H9 (cell line): ENCODE data around the gene TIPARP. TPM values are rescaled to one million over a fixed set of nuclear protein-coding genes. Genes with fewer than 3 reads are reported as not detected.
"Not testable (repeated sequence)": the region's sequence is repeated elsewhere in the genome, so short reads cannot be mapped to it uniquely, and the experiment has no call there.

Source experiments
- DNase-seq: peaks from one replicate; pipeline ENCODE4 v3.0.0-alpha.2; 2017
- H2AFZ ChIP-seq: one replicate; pipeline ENCODE4 v1.6.1; 2013; ENCODE audit warnings: mild to moderate bottlenecking, low read length, control low read depth, moderate library complexity
- H2AK5ac ChIP-seq: 2 replicates; pipeline ENCODE4 v1.6.1; 2013; ENCODE audit warnings: low read length, control low read depth, mixed read lengths; ENCODE audit not compliant: insufficient read length
- H2BK120ac ChIP-seq: one replicate; pipeline ENCODE4 v1.6.1; 2013; ENCODE audit warnings: low read depth, mild to moderate bottlenecking, low read length, control low read depth, inconsistent platforms; ENCODE audit not compliant: poor library complexity, severe bottlenecking
- H2BK12ac ChIP-seq: 2 replicates; pipeline ENCODE4 v1.6.1; 2013; ENCODE audit warnings: low read length, control low read depth, mixed read lengths, low read depth; ENCODE audit not compliant: insufficient read length
- H2BK15ac ChIP-seq: 2 replicates; pipeline ENCODE4 v1.6.1; 2013; ENCODE audit warnings: low read depth, low read length, control low read depth
- H2BK20ac ChIP-seq: one replicate; pipeline ENCODE4 v1.6.1; 2013; ENCODE audit warnings: low read depth, mild to moderate bottlenecking, low read length, control low read depth, inconsistent platforms; ENCODE audit not compliant: poor library complexity, severe bottlenecking
- H2BK5ac ChIP-seq: 2 replicates; pipeline ENCODE4 v1.6.1; 2013; ENCODE audit warnings: low read length, control low read depth, mixed read lengths; ENCODE audit not compliant: insufficient read length
- H3K14ac ChIP-seq: 2 replicates; pipeline ENCODE4 v1.6.1; 2013; ENCODE audit warnings: low read length, control low read depth; ENCODE audit not compliant: insufficient read depth
- H3K18ac ChIP-seq: 2 replicates; pipeline ENCODE4 v1.6.1; 2013; ENCODE audit warnings: low read depth, mild to moderate bottlenecking, mixed read lengths, low read length, control low read depth; ENCODE audit not compliant: insufficient read length
- H3K23ac ChIP-seq: 2 replicates; pipeline ENCODE4 v1.6.1; 2013; ENCODE audit warnings: low read length, control low read depth, mixed read lengths, low read depth; ENCODE audit not compliant: insufficient read length
- H3K23me2 ChIP-seq: 2 replicates; pipeline ENCODE4 v1.6.1; 2013; ENCODE audit warnings: low read depth, mild to moderate bottlenecking, mixed read lengths, low read length, control low read depth; ENCODE audit not compliant: insufficient read length, poor library complexity, severe bottlenecking
- H3K27ac ChIP-seq: 2 replicates; pipeline ENCODE4 v1.5.1; 2013; ENCODE audit warnings: low read length, control low read depth, mixed read lengths, low read depth; ENCODE audit not compliant: insufficient read length
- H3K27me3 ChIP-seq: 2 replicates; pipeline ENCODE4 v1.6.1; 2013; ENCODE audit warnings: low read length, control low read depth, inconsistent platforms; ENCODE audit not compliant: insufficient read depth
- H3K4ac ChIP-seq: 2 replicates; pipeline ENCODE4 v1.6.1; 2013; ENCODE audit warnings: low read depth, mild to moderate bottlenecking, control low read depth, inconsistent platforms, low read length, moderate library complexity
- H3K4me1 ChIP-seq: 2 replicates; pipeline ENCODE4 v1.6.1; 2013; ENCODE audit warnings: low read length, control low read depth, inconsistent platforms; ENCODE audit not compliant: insufficient read depth
- H3K4me2 ChIP-seq: 2 replicates; pipeline ENCODE4 v1.6.1; 2013; ENCODE audit warnings: low read length, control low read depth, mixed read lengths; ENCODE audit not compliant: insufficient read length, insufficient read depth
- H3K56ac ChIP-seq: 2 replicates; pipeline ENCODE4 v1.6.1; 2013; ENCODE audit warnings: low read depth, mild to moderate bottlenecking, mixed read lengths, low read length, control low read depth; ENCODE audit not compliant: insufficient read length
- H3K79me1 ChIP-seq: 2 replicates; pipeline ENCODE4 v1.6.1; 2013; ENCODE audit warnings: low read depth, mild to moderate bottlenecking, moderate library complexity, low read length, control low read depth, inconsistent platforms; ENCODE audit not compliant: insufficient read depth, poor library complexity, severe bottlenecking
- H3K79me2 ChIP-seq: 2 replicates; pipeline ENCODE4 v1.6.1; 2013; ENCODE audit warnings: low read length, control low read depth, inconsistent platforms; ENCODE audit not compliant: insufficient read depth
- H3K9ac ChIP-seq: 2 replicates; pipeline ENCODE4 v1.6.1; 2013; ENCODE audit warnings: low read length, control low read depth, mixed read lengths; ENCODE audit not compliant: insufficient read length; ENCODE audit errors: extremely low read depth
- H3K9me3 ChIP-seq: one replicate; pipeline ENCODE4 v1.6.1; 2013; ENCODE audit warnings: low read depth, low read length, inconsistent platforms; ENCODE audit not compliant: control insufficient read depth
- H3T11ph ChIP-seq: one replicate; pipeline ENCODE4 v1.6.1; 2013; ENCODE audit warnings: mild to moderate bottlenecking, low read length, control low read depth, inconsistent platforms
- H4K20me1 ChIP-seq: one replicate; pipeline ENCODE4 v1.6.1; 2013; ENCODE audit not compliant: control insufficient read depth, insufficient read length, insufficient read depth
- H4K5ac ChIP-seq: 2 replicates; pipeline ENCODE4 v1.6.1; 2013; ENCODE audit warnings: low read depth, mild to moderate bottlenecking, mixed read lengths, low read length, control low read depth; ENCODE audit not compliant: insufficient read length
- H4K8ac ChIP-seq: replicated peaks from 2 replicates; pipeline ENCODE4 v1.6.1; 2013; ENCODE audit warnings: low read length, control low read depth, mixed read lengths, low read depth; ENCODE audit not compliant: insufficient read length
- H4K91ac ChIP-seq: 2 replicates; pipeline ENCODE4 v1.6.1; 2013; ENCODE audit warnings: low read depth, mild to moderate bottlenecking, moderate library complexity, mixed read lengths, low read length, control low read depth; ENCODE audit not compliant: insufficient read length
- H3K27ac Mint-ChIP-seq, 3 experiments: 2 replicates in 2 of 3; 3 replicates in 1 of 3; pipeline ENCODE4 v1.8.0; 2020 to 2021; ENCODE audit warnings: mixed read lengths in 3 of 3, mild to moderate bottlenecking in 1 of 3, moderate library complexity in 1 of 3
- H3K27me3 Mint-ChIP-seq: 2 replicates; pipeline ENCODE4 v1.8.0; 2021; ENCODE audit warnings: low read depth, mild to moderate bottlenecking, moderate library complexity, mixed read lengths
- H3K36me3 Mint-ChIP-seq, 3 experiments: 2 replicates in 2 of 3; 3 replicates in 1 of 3; pipeline ENCODE4 v1.8.0; 2020 to 2021; ENCODE audit warnings: low read depth in 3 of 3, mixed read lengths in 3 of 3; ENCODE audit not compliant: insufficient read depth in 1 of 3
- H3K4me1 Mint-ChIP-seq, 2 experiments: 2 replicates each; pipeline ENCODE4 v1.8.0; 2020; ENCODE audit warnings: mixed read lengths in 2 of 2
- H3K4me3 Mint-ChIP-seq, 2 experiments: 2 replicates in 1 of 2; 3 replicates in 1 of 2; pipeline ENCODE4 v1.8.0; 2020 to 2021; ENCODE audit warnings: mild to moderate bottlenecking in 2 of 2, mixed read lengths in 2 of 2, moderate library complexity in 1 of 2
- H3K9me3 Mint-ChIP-seq, 2 experiments: 2 replicates in 1 of 2; 3 replicates in 1 of 2; pipeline ENCODE4 v1.8.0; 2020; ENCODE audit warnings: mild to moderate bottlenecking in 2 of 2, mixed read lengths in 2 of 2, moderate library complexity in 1 of 2
- WGBS: extraction: QIAGEN DNeasy Blood & Tissue Kit; methylation state at CpG from one replicate; pipeline ENCODE4 v1.1.7; 2013; ENCODE audit warnings: missing lambda C conversion rate, low lambda C conversion rate, mixed read lengths; ENCODE audit not compliant: insufficient read length; ENCODE audit errors: extremely low coverage; 5-methylcytosine and 5-hydroxymethylcytosine counted together
- total RNA-seq: library from RNA; stranded (reverse); gene quantifications from 2 replicates; pipeline ENCODE4 v1.2.1, GENCODE V29; 2021
- TF ChIP-seq, protein P1 (sequence below): fragments of 200-600 bp; sonication (generic); conservative IDR thresholded peaks from 3 replicates; pipeline ENCODE4 v1.8.0; 2021; ENCODE audit warnings: antibody characterized with exemption, mild to moderate bottlenecking

TIPARP gene
- total RNA-seq, 1 experiment from 2014 or later = 5.9 TPM

DNA sequence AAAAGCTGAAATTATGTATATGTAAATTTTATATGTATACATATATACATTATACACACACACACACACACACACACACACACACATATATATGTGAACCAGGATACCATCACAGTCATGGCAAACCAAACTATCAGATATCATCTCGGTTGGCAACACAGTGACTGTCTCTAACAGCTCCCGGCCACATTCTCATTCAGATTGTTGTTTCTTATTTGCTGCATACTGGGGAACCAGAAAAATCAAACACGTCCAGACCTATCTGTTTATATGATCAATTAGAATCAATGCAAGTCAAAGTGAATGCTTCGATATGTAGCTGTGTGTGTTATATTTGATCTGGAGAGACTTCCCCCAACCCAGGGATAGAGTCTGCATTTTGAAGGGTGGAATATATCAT lies 61.1 kb downstream of the TIPARP start:
- no peak overlapping the region for H3K56ac ChIP-seq
- H3K18ac ChIP-seq = no peak overlapping the region
- H3K4me1 ChIP-seq = no peaks in the 10 kb centered on the region
- no peaks in the 10 kb centered on the region for H3K79me1 ChIP-seq
- H2BK12ac ChIP-seq = no peak overlapping the region
- H3K9me3 ChIP-seq = no peaks in the 10 kb centered on the region
- Mint-ChIP-seq H3K36me3 (no peaks in the 10 kb centered on the region; a peak in 1 of 7 replicates), H3K4me1 (peaks cover 3 to 14% of the 10 kb centered on the region in 2 experiments; a peak in 3 of 4 replicates), H3K27ac (no peak overlapping the region), H3K4me3 (no peak overlapping the region), H3K9me3 (peaks cover 0 to 3% of the 10 kb centered on the region in 2 experiments; a peak in 1 of 5 replicates), H3K27me3 (peaks cover 2% of the 10 kb centered on the region; the same call in 1 of the 2 replicates)
- H2BK15ac ChIP-seq = no peak overlapping the region
- no peak overlapping the region for H2BK120ac ChIP-seq
- H2BK20ac ChIP-seq = no peak overlapping the region
- H3K79me2 ChIP-seq = no peaks in the 10 kb centered on the region
- no peaks in the 10 kb centered on the region for H4K20me1 ChIP-seq
- no peaks in the 10 kb centered on the region for H3K23me2 ChIP-seq
- no peak overlapping the region for H3T11ph ChIP-seq
- H3K27ac ChIP-seq = no peak overlapping the region
- no peaks in the 10 kb centered on the region for H3K27me3 ChIP-seq
- no peak overlapping the region for H4K91ac ChIP-seq
- no peak overlapping the region for H2BK5ac ChIP-seq
- no peak overlapping the region for H2AFZ ChIP-seq
- H4K8ac ChIP-seq = no peak overlapping the region
- no CpG with 5 or more reads among the region's 4 CpGs for WGBS
- H3K9ac ChIP-seq = no peak overlapping the region
- no peak overlapping the region for H3K23ac ChIP-seq
- H2AK5ac ChIP-seq = no peak overlapping the region
- no peak overlapping the region for H4K5ac ChIP-seq
- DNase-seq = no peak
- no peak overlapping the region for H3K4me2 ChIP-seq
- TF ChIP-seq, protein P1, sequence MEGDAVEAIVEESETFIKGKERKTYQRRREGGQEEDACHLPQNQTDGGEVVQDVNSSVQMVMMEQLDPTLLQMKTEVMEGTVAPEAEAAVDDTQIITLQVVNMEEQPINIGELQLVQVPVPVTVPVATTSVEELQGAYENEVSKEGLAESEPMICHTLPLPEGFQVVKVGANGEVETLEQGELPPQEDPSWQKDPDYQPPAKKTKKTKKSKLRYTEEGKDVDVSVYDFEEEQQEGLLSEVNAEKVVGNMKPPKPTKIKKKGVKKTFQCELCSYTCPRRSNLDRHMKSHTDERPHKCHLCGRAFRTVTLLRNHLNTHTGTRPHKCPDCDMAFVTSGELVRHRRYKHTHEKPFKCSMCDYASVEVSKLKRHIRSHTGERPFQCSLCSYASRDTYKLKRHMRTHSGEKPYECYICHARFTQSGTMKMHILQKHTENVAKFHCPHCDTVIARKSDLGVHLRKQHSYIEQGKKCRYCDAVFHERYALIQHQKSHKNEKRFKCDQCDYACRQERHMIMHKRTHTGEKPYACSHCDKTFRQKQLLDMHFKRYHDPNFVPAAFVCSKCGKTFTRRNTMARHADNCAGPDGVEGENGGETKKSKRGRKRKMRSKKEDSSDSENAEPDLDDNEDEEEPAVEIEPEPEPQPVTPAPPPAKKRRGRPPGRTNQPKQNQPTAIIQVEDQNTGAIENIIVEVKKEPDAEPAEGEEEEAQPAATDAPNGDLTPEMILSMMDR = no peak
- no peak overlapping the region for H3K4ac ChIP-seq
- no peak overlapping the region for H3K14ac ChIP-seq

DNA sequence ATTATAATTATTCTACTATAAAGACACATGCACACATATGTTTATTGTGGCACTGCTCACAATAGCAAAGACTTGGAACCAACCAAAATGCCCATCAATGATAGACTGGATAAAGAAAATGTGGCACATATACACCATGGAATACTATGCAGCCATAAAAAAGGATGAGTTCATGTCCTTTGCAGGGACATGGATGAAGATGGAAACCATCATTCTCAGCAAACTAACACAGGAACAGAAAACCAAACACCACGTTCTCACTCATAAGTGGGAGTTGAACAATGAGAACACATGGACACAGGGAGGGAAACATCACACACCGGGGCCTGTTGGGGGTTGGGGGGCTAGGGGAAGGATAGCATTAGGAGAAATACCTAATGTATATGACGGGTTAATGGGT lies 62.7 kb downstream of the TIPARP start:
- not testable (repeated sequence) for H4K5ac ChIP-seq, H3K23ac ChIP-seq, H2BK20ac ChIP-seq, H3T11ph ChIP-seq, H3K4ac ChIP-seq, H3K79me2 ChIP-seq, H3K23me2 ChIP-seq, H2BK5ac ChIP-seq, H4K91ac ChIP-seq, H2BK12ac ChIP-seq, H2AK5ac ChIP-seq, H3K27me3 Mint-ChIP-seq, H4K20me1 ChIP-seq, H3K56ac ChIP-seq, H2AFZ ChIP-seq, H3K18ac ChIP-seq, H3K27ac Mint-ChIP-seq, H3K27ac ChIP-seq, H2BK120ac ChIP-seq, H3K9me3 ChIP-seq, H3K14ac ChIP-seq, H3K4me2 ChIP-seq, H3K79me1 ChIP-seq, H3K9me3 Mint-ChIP-seq, H3K36me3 Mint-ChIP-seq, H4K8ac ChIP-seq, H2BK15ac ChIP-seq, H3K9ac ChIP-seq, H3K4me3 Mint-ChIP-seq, H3K4me1 ChIP-seq, DNase-seq, H3K27me3 ChIP-seq
- WGBS = no CpG with 5 or more reads among the region's 3 CpGs
- peaks cover 3 to 14% of the 10 kb centered on the region in 2 experiments; a peak in 3 of 4 replicates for H3K4me1 Mint-ChIP-seq
